Type B pancreatic cell (in vitro differentiated cells): ENCODE results near the gene MTMR10. TPM values are rescaled to one million over a fixed set of nuclear protein-coding genes. Genes with fewer than 3 reads are reported as not detected.
A peak's percentile ranks its signal among the peaks of the same experiment; 100 is the strongest.

Source experiments
- DNase-seq: peaks from one replicate; pipeline ENCODE4 v3.0.0; 2021; ENCODE audit warnings: mixed read lengths; ENCODE audit not compliant: unreplicated experiment; ENCODE audit errors: extremely low spot score
- H3K27ac Mint-ChIP-seq: 2 replicates; pipeline ENCODE4 v1.8.0; 2021; ENCODE audit warnings: mild to moderate bottlenecking, mixed read lengths
- H3K27me3 Mint-ChIP-seq: 2 replicates; pipeline ENCODE4 v1.8.0; 2021; ENCODE audit warnings: mixed read lengths
- H3K36me3 Mint-ChIP-seq: 2 replicates; pipeline ENCODE4 v1.8.0; 2021; ENCODE audit warnings: mixed read lengths
- H3K4me1 Mint-ChIP-seq: one replicate; pipeline ENCODE4 v1.8.0; 2021; ENCODE audit warnings: mixed read lengths; ENCODE audit not compliant: unreplicated experiment
- H3K4me3 Mint-ChIP-seq: 2 replicates; pipeline ENCODE4 v1.8.0; 2021; ENCODE audit warnings: mild to moderate bottlenecking, mixed read lengths
- H3K9me3 Mint-ChIP-seq: 2 replicates; pipeline ENCODE4 v1.8.0; 2021; ENCODE audit warnings: mixed read lengths
- total RNA-seq: library from RNA; stranded (reverse); gene quantifications from 2 replicates; pipeline ENCODE4 v1.2.1, GENCODE V29; 2021; ENCODE audit warnings: low replicate concordance
- TF ChIP-seq, protein P1 (sequence below): fragments of 200-600 bp; sonication (generic); conservative IDR thresholded peaks from 2 replicates; pipeline ENCODE4 v1.5.0; 2021; ENCODE audit warnings: antibody characterized with exemption, mild to moderate bottlenecking

MTMR10 gene
- total RNA-seq, 1 donor from 2014 or later, result 16.7 TPM

DNA sequence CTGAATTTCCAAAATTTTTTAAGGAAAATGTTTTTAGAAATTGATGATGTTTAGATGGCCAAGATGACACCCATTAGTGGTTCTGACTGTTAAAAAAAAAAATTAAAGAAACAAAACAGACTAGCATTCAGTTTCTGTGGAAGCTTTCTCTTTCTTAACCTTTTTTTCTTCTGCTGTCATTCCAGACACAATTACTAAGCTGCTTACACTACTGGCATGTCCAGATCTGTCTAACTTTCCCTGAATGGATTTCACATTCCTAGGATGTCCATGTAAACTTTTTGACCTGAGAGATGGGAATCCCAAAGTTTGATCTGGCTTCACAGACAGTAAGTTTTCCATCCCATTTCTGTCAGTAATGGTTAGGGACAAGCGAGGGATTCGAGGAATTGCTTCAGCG is 10.3 kb upstream of the MTMR10 start:
- Mint-ChIP-seq H3K9me3 (no peaks in the 10 kb centered on the region), H3K27me3 (peaks cover 16% of the 10 kb centered on the region), H3K36me3 (no peaks in the 10 kb centered on the region), H3K27ac (no peak overlapping the region), H3K4me1 (no peaks in the 10 kb centered on the region), H3K4me3 (no peak overlapping the region)
- no peak for DNase-seq
- TF ChIP-seq, protein P1, sequence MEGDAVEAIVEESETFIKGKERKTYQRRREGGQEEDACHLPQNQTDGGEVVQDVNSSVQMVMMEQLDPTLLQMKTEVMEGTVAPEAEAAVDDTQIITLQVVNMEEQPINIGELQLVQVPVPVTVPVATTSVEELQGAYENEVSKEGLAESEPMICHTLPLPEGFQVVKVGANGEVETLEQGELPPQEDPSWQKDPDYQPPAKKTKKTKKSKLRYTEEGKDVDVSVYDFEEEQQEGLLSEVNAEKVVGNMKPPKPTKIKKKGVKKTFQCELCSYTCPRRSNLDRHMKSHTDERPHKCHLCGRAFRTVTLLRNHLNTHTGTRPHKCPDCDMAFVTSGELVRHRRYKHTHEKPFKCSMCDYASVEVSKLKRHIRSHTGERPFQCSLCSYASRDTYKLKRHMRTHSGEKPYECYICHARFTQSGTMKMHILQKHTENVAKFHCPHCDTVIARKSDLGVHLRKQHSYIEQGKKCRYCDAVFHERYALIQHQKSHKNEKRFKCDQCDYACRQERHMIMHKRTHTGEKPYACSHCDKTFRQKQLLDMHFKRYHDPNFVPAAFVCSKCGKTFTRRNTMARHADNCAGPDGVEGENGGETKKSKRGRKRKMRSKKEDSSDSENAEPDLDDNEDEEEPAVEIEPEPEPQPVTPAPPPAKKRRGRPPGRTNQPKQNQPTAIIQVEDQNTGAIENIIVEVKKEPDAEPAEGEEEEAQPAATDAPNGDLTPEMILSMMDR, result no peak

DNA sequence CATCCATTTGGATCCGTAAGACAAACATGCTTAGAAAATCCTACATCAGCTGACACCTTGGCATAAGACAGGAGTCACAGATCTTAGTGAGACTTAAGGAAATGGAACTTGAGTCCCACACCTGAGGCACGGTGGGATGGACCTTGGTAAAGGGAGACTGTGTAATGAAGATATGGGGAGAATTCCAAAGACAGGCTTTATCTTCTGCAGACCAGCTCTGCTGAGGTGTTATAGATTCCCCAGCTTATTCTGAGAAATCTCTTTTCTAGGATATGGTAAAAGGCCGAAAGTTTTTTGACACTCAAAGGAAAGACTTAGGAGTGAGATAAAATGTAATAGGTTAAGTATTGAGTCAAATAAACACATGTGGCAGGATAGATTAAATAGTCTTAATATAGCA is 8.3 kb upstream of the MTMR10 start:
- Mint-ChIP-seq H3K36me3 (no peaks in the 10 kb centered on the region), H3K4me1 (no peaks in the 10 kb centered on the region), H3K27ac (no peak overlapping the region), H3K9me3 (no peaks in the 10 kb centered on the region), H3K27me3 (peaks cover 16% of the 10 kb centered on the region), H3K4me3 (no peak overlapping the region)
- DNase-seq, result no peak
- TF ChIP-seq, protein P1, result no peak

DNA sequence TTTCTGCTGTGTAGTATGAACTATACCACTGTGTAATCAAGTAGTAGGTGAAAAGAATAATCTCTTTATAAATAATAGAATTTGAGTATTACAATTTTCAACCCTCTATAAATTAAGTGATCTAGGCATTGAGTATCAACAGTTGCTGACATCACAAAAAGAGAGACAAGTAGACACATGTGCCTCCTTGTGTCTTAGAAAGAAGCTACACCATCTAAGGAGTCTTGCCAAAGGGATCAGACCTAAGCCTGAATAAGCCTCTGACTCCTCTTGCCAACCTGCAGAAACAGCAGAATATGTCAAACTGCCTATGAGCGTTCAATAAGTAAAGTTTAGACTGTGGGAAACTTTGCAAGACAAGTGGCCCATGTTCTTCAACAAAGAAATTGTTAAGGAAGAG is 5.8 kb upstream of the MTMR10 start:
- TF ChIP-seq, protein P1, result no peak
- Mint-ChIP-seq H3K27ac (no peak overlapping the region), H3K36me3 (no peaks in the 10 kb centered on the region), H3K9me3 (no peaks in the 10 kb centered on the region), H3K4me3 (no peak overlapping the region), H3K27me3 (peaks cover 5% of the 10 kb centered on the region), H3K4me1 (no peaks in the 10 kb centered on the region)
- no peak for DNase-seq

DNA sequence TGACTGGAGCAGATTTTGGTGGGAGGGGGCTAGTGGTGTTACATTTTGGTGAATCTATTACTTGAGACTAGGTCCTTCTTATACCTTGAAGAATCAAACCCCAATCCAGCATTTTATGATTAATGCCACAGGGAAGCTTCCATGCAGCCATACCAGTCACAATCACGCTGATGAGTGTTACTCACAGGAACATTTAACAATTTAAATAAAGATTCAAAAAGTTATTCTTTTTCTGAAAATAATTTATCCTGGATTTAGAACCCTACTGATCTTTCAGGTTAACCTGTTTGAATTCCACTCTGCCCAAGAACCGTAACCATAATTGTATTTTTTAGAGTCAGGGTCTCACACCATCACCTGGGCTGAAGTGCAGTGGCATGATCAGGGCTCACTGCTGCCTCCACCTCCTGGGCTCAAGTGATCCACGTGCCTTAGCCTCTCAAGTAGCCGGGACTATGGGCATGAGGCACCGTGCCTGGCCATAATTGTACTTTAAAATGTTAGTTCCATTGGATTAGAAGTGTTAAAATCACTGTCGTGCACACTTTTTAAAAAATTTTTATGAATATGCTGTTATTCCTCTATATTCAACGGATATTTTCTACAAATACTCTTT is 929 bp upstream of the MTMR10 start:
- Mint-ChIP-seq H3K27me3 (no peaks in the 10 kb centered on the region), H3K4me1 (peaks cover 20% of the 10 kb centered on the region), H3K4me3 (peak overlapping the region; percentile 88), H3K9me3 (no peaks in the 10 kb centered on the region), H3K36me3 (peaks cover 12% of the 10 kb centered on the region), H3K27ac (peak overlapping the region; percentile 87)
- TF ChIP-seq, protein P1, result no peak
- DNase-seq, result no peak

DNA sequence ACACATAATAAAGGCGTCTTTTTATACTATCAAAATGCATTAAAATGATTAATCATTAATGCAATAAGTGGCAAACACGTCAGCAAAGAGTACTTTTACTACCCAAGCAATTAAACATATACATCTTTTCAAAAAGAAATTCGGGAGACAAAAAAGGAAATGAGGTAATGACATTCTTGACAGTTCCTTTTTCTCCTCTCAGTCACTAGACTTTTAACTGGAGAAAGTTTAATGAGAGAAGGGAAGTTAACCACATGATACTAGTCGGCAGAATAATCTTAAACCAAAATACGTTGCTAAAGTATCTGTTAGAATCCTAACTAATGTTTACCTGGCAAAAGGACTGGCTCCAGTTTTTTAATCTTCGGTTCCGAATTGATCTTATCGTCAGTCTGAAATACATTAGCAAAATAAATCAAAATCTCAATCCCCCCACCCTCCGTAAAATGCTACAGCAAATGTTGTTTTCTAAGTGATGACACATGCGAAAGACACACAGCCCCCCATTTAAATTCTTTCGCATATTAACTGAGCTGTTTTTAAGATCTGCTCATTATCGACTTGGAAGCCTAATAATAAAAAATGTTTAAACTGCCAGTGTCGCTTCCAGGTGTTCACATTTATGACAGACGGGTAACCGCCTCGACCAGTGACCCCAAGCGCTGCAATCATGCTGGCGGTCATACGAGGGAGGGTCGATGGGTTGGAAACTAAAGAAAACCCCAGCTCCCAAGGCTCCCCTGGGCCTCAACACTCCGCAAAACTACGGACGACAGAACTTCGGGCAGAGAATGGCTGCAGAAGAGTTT is 778 bp downstream of the MTMR10 start:
- no peaks in the 10 kb centered on the region for H3K9me3 Mint-ChIP-seq
- peak overlapping the region; percentile 97 for H3K4me3 Mint-ChIP-seq
- peaks cover 19% of the 10 kb centered on the region for H3K36me3 Mint-ChIP-seq
- H3K4me1 Mint-ChIP-seq, result peaks cover 22% of the 10 kb centered on the region
- DNase-seq, result no peak
- peak overlapping the region; percentile 96 for H3K27ac Mint-ChIP-seq
- H3K27me3 Mint-ChIP-seq, result no peaks in the 10 kb centered on the region
- TF ChIP-seq, protein P1, result no peak
